ENCODE results near the gene PLCL2. TPM values are rescaled to one million over a fixed set of nuclear protein-coding genes. Genes with fewer than 3 reads are reported as not detected.

The PLCL2 gene
- total RNA-seq, 4 donors from 2014 or later: 5.1 to 12.3 (median 6.9) TPM

DNA sequence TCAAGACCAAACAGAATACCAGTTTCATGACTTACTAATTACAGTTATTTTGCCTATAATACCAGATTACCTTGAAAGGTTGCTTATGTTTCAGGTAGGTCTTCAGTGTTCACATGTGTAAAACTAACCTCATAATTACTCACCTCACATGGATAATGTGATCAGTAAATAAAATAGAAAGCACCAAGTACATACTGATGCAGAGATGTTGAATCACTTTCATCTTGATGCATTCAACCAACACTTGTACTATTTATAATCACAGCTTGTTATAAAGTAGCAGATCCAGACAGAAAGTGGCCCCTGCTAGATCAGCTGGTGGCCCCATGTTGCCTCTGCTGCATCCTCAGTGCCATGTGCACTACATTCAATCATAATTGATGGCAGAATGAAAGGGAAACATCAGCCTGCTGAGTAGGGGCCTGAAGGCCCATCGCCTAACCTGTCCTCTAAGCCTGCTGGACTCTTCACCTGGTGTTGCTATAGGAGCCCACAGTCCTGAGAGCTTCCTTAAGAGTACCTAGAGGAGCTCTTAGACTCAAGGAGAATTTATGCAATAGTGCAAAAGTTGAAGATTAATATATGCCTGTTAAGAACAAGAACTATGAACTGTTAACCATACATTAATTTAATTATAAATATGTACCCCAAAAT, 154.3 kb downstream of the PLCL2 start:
- TF ChIP-seq EP300 (IDR thresholded peaks at IDR 0.05) (no peak), POLR2A (IDR thresholded peaks at IDR 0.05) (no peak), CTCF (IDR thresholded peaks at IDR 0.05) (no peak), POLR2AphosphoS5 (IDR thresholded peaks at IDR 0.05) (no peak)
- Histone ChIP-seq H3K27me3 (no peaks in the 10 kb centered on the region), H3K27ac (no peak overlapping the region), H3K4me3 (no peak overlapping the region), H3K4me1 (no peaks in the 10 kb centered on the region), H3K9me3 (no peaks in the 10 kb centered on the region), H3K36me3 (no peaks in the 10 kb centered on the region)
- WGBS, 2 donors (ENCODE audit: low coverage in 1 of 2): no CpG with 5 or more reads among the region's 1 CpG
- no peak for ATAC-seq

GRCh38 chr3:17039594-17039993, 154.8 kb downstream of the PLCL2 start:
- ATAC-seq: no peak
- H3K4me1 ChIP-seq: no peaks in the 10 kb centered on the region
- no peaks in the 10 kb centered on the region for H3K9me3 ChIP-seq
- H3K27ac ChIP-seq: no peak overlapping the region
- no peak for TF ChIP-seq POLR2A (IDR thresholded peaks at IDR 0.05)
- TF ChIP-seq EP300 (IDR thresholded peaks at IDR 0.05): no peak
- TF ChIP-seq POLR2AphosphoS5 (IDR thresholded peaks at IDR 0.05): no peak
- TF ChIP-seq CTCF (IDR thresholded peaks at IDR 0.05): no peak
- H3K36me3 ChIP-seq: no peaks in the 10 kb centered on the region
- no peaks in the 10 kb centered on the region for H3K27me3 ChIP-seq
- 18 to 54% methylated on average over 2 of the region's 2 CpGs for WGBS, 2 donors (ENCODE audit: low coverage in 1 of 2)
- H3K4me3 ChIP-seq: no peak overlapping the region

DNA sequence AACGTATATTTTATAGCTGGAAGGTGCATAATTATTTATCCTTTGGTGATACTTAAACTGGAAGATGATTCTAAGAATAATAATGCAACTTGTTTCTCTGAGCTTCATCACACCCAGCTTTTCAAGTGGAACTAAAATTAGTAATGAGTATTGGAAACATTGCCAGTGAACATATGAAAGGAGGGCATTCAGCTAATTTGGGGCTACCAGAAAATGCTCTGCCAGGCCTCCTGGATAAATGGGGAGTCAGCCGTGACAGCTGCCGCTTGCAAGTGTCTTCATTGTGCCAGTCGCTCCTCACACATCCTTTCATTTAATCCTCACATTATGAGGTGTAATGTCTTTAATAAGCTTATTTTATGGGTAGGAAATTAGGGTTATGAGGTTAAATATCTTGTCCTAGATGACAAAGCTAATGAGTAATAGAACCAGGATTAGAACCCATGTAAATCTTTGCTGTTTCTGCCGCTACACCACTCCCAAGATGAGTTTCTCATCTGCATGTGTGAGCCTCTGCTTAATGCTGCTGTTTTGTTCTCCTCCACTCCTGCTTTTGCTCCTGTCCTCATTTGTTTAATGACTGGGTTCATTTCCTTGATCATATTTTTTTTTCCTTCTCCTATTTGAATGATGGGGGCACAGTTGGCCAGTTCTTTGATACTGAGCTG, 155.7 kb downstream of the PLCL2 start:
- WGBS, 2 donors (ENCODE audit: low coverage in 1 of 2): 68 to 77% methylated on average over 4 to 5 of the region's 5 CpGs
- no peaks in the 10 kb centered on the region for H3K4me1 ChIP-seq
- no peaks in the 10 kb centered on the region for H3K9me3 ChIP-seq
- no peak overlapping the region for H3K4me3 ChIP-seq
- no peak for TF ChIP-seq POLR2AphosphoS5 (IDR thresholded peaks at IDR 0.05)
- no peak for TF ChIP-seq POLR2A (IDR thresholded peaks at IDR 0.05)
- TF ChIP-seq EP300 (IDR thresholded peaks at IDR 0.05): no peak
- TF ChIP-seq CTCF (IDR thresholded peaks at IDR 0.05): no peak
- H3K27ac ChIP-seq: no peak overlapping the region
- H3K36me3 ChIP-seq: no peaks in the 10 kb centered on the region
- ATAC-seq: no peak
- H3K27me3 ChIP-seq: no peaks in the 10 kb centered on the region

- H3K27ac ChIP-seq: no peak overlapping the region
- no peak for ATAC-seq
- no peaks in the 10 kb centered on the region for H3K36me3 ChIP-seq
- no peaks in the 10 kb centered on the region for H3K4me1 ChIP-seq
- 85 to 90% methylated on average over 4 to 5 of the region's 5 CpGs for WGBS, 2 donors (ENCODE audit: low coverage in 1 of 2)
- H3K9me3 ChIP-seq: no peaks in the 10 kb centered on the region
- no peak overlapping the region for H3K4me3 ChIP-seq
- TF ChIP-seq POLR2A (IDR thresholded peaks at IDR 0.05) (no peak), EP300 (IDR thresholded peaks at IDR 0.05) (no peak), POLR2AphosphoS5 (IDR thresholded peaks at IDR 0.05) (no peak), CTCF (IDR thresholded peaks at IDR 0.05) (no peak)
- no peaks in the 10 kb centered on the region for H3K27me3 ChIP-seq
Observed at GRCh38 chr3:17040990-17041377, 156.2 kb downstream of the PLCL2 start.

GRCh38 chr3:17044855-17045254, 160.1 kb downstream of the PLCL2 start:
- no peak overlapping the region for H3K27ac ChIP-seq
- no peak overlapping the region for H3K4me3 ChIP-seq
- H3K27me3 ChIP-seq: no peaks in the 10 kb centered on the region
- WGBS, 2 donors (ENCODE audit: low coverage in 1 of 2): 81 to 82% methylated on average over 2 of the region's 2 CpGs
- ATAC-seq: no peak
- peaks cover 0 to 4% (median 0%) of the 10 kb centered on the region in 3 donors for H3K9me3 ChIP-seq
- no peaks in the 10 kb centered on the region for H3K36me3 ChIP-seq
- TF ChIP-seq EP300 (IDR thresholded peaks at IDR 0.05) (no peak), CTCF (IDR thresholded peaks at IDR 0.05) (no peak), POLR2A (IDR thresholded peaks at IDR 0.05) (no peak), POLR2AphosphoS5 (IDR thresholded peaks at IDR 0.05) (no peak)
- no peaks in the 10 kb centered on the region for H3K4me1 ChIP-seq

Data from gastroesophageal sphincter (tissue), 4 donors.